ENCODE data around the gene VAV2. TPM values are rescaled to one million over a fixed set of nuclear protein-coding genes. Genes with fewer than 3 reads are reported as not detected.

VAV2 gene
- total RNA-seq, 1 donor from 2014 or later, result 18.7 TPM

DNA sequence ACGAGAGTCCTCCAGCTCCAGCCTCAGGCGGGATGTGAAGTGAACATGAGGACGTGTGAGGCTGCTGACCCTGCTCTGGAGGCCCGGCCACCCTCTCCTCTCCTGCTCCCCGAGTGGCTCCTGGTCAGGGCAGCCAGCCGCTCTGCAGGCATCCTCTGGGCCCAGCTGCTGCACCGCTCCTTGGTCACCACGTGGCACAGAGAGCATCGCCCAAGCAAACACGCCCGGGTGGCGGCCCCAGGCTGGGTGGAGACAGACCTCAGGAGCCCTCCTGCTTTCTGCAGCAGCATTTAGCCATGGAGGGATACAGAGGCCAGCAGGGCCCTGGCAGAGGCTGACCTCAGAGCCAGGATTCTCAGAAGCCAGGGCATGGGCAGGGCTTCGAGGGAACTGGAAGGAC lies 184.3 kb downstream of the VAV2 start:
- TF ChIP-seq, protein P1, sequence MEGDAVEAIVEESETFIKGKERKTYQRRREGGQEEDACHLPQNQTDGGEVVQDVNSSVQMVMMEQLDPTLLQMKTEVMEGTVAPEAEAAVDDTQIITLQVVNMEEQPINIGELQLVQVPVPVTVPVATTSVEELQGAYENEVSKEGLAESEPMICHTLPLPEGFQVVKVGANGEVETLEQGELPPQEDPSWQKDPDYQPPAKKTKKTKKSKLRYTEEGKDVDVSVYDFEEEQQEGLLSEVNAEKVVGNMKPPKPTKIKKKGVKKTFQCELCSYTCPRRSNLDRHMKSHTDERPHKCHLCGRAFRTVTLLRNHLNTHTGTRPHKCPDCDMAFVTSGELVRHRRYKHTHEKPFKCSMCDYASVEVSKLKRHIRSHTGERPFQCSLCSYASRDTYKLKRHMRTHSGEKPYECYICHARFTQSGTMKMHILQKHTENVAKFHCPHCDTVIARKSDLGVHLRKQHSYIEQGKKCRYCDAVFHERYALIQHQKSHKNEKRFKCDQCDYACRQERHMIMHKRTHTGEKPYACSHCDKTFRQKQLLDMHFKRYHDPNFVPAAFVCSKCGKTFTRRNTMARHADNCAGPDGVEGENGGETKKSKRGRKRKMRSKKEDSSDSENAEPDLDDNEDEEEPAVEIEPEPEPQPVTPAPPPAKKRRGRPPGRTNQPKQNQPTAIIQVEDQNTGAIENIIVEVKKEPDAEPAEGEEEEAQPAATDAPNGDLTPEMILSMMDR (conservative IDR thresholded peaks at IDR 0.05; ENCODE audit: low read depth, low read length), result no peak
- DNase-seq (ENCODE audit: low read depth), result no peak

DNA sequence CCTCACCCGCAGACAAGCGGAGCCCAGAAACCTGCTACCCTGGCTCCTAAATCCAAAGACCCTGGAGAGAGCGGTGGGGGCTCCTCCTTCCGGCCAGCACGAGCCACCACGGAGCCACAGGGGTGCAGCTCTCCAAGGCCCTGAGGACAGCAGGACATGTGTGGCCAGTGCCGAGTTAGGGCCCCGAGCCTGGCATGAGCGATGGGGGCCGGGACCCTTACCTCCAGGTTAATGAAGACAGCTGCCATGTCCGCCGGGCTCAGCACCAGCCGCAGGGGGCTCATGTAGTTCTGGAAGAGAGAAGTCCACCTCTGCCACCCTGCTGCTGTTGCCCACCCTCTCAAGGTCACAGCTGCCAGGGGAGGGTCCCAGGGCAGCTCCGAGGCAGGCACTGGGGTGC lies 185.1 kb downstream of the VAV2 start:
- TF ChIP-seq, protein P1 (conservative IDR thresholded peaks at IDR 0.05; ENCODE audit: low read depth, low read length), result no peak
- no peak overlapping the region for H3K4me3 ChIP-seq (ENCODE audit: low read depth, low read length)
- no peak for DNase-seq (ENCODE audit: low read depth)

More for the DNA sequence above, 184.3 kb downstream of the VAV2 start:
- H3K4me3 ChIP-seq (ENCODE audit: low read depth, low read length), result no peak overlapping the region

DNA sequence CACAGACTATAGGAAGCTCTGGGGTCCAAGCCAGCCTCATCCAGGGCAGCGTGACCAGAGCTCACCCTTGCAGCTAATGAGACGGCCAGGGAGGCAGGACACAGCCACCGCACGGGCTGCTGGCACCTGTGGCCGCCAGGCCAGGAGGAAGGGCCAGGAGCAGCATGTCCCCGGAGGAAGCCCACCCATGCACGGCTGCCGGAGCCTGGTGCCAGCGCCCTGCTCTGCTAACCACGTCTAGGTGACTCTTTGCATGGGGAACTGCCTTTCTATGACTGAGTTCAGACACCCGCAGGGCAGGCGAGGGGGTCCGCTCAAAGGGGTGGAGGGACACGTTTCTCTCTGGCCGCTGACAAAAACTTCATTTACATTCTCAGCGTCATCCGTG lies 185.5 kb downstream of the VAV2 start:
- no peak overlapping the region for H3K4me3 ChIP-seq (ENCODE audit: low read depth, low read length)
- TF ChIP-seq, protein P1 (conservative IDR thresholded peaks at IDR 0.05; ENCODE audit: low read depth, low read length), result no peak
- no peak for DNase-seq (ENCODE audit: low read depth)

DNA sequence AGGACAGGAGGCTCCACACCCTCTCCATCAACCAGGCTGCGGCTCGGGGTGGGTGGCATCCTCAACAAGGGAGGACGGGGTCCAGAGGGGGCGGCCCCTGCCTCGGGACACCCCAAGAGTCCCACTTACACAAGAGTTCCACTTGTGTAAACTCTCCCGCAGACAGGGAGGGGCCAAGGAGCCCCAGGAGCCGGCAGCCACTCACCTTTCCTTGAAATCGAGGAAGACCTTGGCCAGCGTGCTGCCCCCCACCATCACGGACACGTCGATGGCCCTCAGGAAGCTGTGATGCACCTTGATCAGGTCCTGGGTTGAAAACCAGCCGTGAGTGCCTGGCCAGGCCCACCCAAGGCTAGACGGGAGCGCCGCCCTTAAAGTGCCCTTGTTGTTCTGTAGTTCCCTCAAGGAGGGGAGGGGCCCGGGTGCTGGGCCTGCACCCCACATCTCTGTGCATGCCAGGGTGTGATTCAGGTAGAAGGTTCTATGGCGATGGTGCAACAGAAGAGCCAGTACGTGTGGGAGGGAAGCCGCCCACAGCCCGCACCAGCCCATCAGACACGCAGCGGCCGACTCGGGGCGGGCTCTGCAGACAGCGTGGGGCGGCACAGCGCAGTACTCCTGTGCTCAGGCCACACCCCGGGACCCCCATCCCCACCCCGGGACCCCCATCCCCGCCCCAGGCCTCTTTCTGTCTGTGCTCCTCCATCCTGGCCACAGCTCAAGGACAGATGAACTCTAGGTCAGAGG lies 186.1 kb downstream of the VAV2 start:
- TF ChIP-seq, protein P1 (conservative IDR thresholded peaks at IDR 0.05; ENCODE audit: low read depth, low read length), result no peak
- H3K4me3 ChIP-seq (ENCODE audit: low read depth, low read length), result no peak overlapping the region
- DNase-seq (ENCODE audit: low read depth), result no peak

DNA sequence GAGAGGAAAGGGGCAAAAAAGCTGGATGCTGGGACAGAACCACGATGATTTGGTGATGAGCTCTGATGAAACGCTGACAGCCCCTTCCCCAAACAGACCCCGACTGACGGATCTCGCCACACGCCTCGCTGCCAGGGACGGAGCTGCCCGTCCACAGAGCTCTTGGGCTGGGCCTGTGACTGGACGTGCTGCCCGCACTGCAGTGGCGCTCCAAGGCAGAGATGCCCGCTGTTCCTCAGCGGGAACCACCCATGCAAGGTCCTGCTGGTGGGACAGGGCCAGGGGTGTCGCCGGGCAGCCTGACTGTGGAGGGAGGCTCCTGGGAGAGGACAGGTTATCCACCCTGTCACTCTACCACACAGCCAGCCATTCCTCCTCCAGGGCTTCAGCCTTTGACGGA lies 187.9 kb downstream of the VAV2 start:
- DNase-seq (ENCODE audit: low read depth), result no peak
- H3K4me3 ChIP-seq (ENCODE audit: low read depth, low read length), result no peak overlapping the region
- TF ChIP-seq, protein P1 (conservative IDR thresholded peaks at IDR 0.05; ENCODE audit: low read depth, low read length), result no peak

DNA sequence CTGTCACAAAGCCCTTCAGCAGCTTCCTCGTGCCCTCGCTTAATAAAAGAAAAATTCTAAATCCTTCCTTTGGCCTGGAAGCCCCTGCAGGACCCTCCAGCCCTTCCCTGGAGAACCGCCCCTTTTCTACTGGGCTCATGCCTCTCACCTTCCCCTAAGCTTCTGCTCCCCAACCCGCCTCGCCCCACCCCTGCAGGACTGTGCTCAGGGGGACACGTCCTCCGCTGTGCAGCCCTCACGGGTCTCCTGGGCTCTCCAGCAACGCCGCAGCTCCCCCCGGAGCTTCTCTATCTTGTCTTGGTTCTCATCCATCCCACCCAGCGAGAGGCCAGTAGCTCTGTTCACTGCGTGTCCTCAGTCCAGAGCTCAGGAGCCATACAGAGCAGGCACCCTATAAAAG lies 188.4 kb downstream of the VAV2 start:
- DNase-seq (ENCODE audit: low read depth), result no peak
- TF ChIP-seq, protein P1 (conservative IDR thresholded peaks at IDR 0.05; ENCODE audit: low read depth, low read length), result no peak
- H3K4me3 ChIP-seq (ENCODE audit: low read depth, low read length), result no peak overlapping the region

DNA sequence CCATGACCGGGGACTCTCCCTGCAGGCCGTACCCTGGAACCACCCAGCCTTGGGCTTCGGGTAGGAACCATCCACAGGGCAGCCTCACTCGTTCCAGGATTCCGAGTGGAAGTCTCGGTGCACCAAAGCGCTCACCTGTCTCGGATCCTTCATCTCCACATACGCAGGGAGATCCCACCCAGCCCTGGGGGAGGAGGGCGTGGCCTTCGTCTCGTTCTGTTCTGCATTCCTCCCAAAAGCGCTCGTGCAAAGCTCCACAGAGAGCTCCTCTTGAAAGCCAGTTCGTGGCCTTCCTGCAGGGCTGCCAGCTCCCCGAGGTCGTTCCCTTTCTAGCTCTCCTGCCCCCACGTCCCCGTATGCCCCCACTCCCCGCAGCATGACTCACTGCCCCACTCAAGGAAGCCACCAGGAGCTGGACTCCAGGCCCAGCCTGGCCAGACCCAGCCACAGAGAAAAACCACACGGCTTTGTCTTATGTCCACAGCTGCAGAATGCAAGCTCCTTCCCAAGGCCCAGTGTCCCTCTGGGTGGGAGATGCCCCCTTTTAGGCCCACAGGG lies 189.0 kb downstream of the VAV2 start:
- H3K4me3 ChIP-seq (ENCODE audit: low read depth, low read length), result no peak overlapping the region
- TF ChIP-seq, protein P1 (conservative IDR thresholded peaks at IDR 0.05; ENCODE audit: low read depth, low read length), result no peak
- DNase-seq (ENCODE audit: low read depth), result no peak

All from epithelial cell of proximal tubule (primary cell).